HEK293 (cell line): ENCODE data around the gene MED29.

Source experiments
- GLIS2 ChIP-seq: fragments of 450-650 bp; formaldehyde crosslinking; IDR thresholded peaks from 2 replicates; pipeline ENCODE4 v1.5.1; 2016; ENCODE audit warnings: missing biosample characterization, missing genetic modification characterization
- KLF1 ChIP-seq: fragments of 450-650 bp; formaldehyde crosslinking; IDR thresholded peaks from 2 replicates; pipeline ENCODE4 v1.5.1; 2016; ENCODE audit warnings: missing biosample characterization, missing genetic modification characterization
- PBX3 ChIP-seq: sonication (generic); formaldehyde crosslinking; IDR thresholded peaks from 2 replicates; pipeline ENCODE4 v1.8.1; 2022; ENCODE audit warnings: mild to moderate bottlenecking, moderate library complexity, missing genetic modification reagents
- PRDM4 ChIP-seq: fragments of 450-650 bp; formaldehyde crosslinking; IDR thresholded peaks from 2 replicates; pipeline ENCODE4 v1.5.1; 2017; ENCODE audit warnings: missing biosample characterization, missing genetic modification characterization
- PRDM6 ChIP-seq: fragments of 450-650 bp; formaldehyde crosslinking; IDR thresholded peaks from 2 replicates; pipeline ENCODE4 v1.5.1; 2017; ENCODE audit warnings: missing biosample characterization, missing genetic modification characterization
- SCRT1 ChIP-seq: fragments of 450-650 bp; formaldehyde crosslinking; IDR thresholded peaks from 2 replicates; pipeline ENCODE4 v1.5.1; 2016; ENCODE audit warnings: missing biosample characterization, missing genetic modification characterization, borderline replicate concordance
- TCF7L2 ChIP-seq: IDR thresholded peaks from 2 replicates; pipeline ENCODE4 v1.6.1; 2011; ENCODE audit warnings: low read depth, mild to moderate bottlenecking, inconsistent platforms, low read length, moderate library complexity, borderline replicate concordance
- TSHZ1 ChIP-seq: fragments of 450-650 bp; formaldehyde crosslinking; IDR thresholded peaks from 2 replicates; pipeline ENCODE4 v1.5.1; 2016; ENCODE audit warnings: missing biosample characterization, missing genetic modification characterization, borderline replicate concordance
- ZFP37 ChIP-seq: fragments of 450-650 bp; formaldehyde crosslinking; IDR thresholded peaks from 2 replicates; pipeline ENCODE4 v1.5.1; 2016; ENCODE audit warnings: missing biosample characterization, missing genetic modification characterization
- ZNF140 ChIP-seq: fragments of 450-650 bp; formaldehyde crosslinking; IDR thresholded peaks from 2 replicates; pipeline ENCODE4 v1.5.1; 2016; ENCODE audit warnings: missing biosample characterization, missing genetic modification characterization
- ZNF174 ChIP-seq: fragments of 450-650 bp; formaldehyde crosslinking; IDR thresholded peaks from 2 replicates; pipeline ENCODE4 v1.5.0; 2017; ENCODE audit warnings: missing biosample characterization, mild to moderate bottlenecking, missing genetic modification characterization
- ZNF202 ChIP-seq: fragments of 450-650 bp; formaldehyde crosslinking; IDR thresholded peaks from 2 replicates; pipeline ENCODE4 v1.5.1; 2016; ENCODE audit warnings: missing biosample characterization, missing genetic modification characterization, borderline replicate concordance
- ZNF23 ChIP-seq: fragments of 450-650 bp; formaldehyde crosslinking; IDR thresholded peaks from 2 replicates; pipeline ENCODE4 v1.5.1; 2016; ENCODE audit warnings: missing biosample characterization, missing genetic modification characterization, borderline replicate concordance
- ZNF239 ChIP-seq: fragments of 450-650 bp; formaldehyde crosslinking; IDR thresholded peaks from 2 replicates; pipeline ENCODE4 v1.5.1; 2016; ENCODE audit warnings: missing biosample characterization, missing genetic modification characterization
- ZNF280D ChIP-seq: fragments of 450-650 bp; formaldehyde crosslinking; IDR thresholded peaks from 2 replicates; pipeline ENCODE4 v1.5.1; 2016; ENCODE audit warnings: missing biosample characterization, missing genetic modification characterization
- ZNF324 ChIP-seq: fragments of 450-650 bp; formaldehyde crosslinking; IDR thresholded peaks from 2 replicates; pipeline ENCODE4 v1.5.1; 2016; ENCODE audit warnings: missing biosample characterization, missing genetic modification characterization
- ZNF433 ChIP-seq: fragments of 450-650 bp; formaldehyde crosslinking; IDR thresholded peaks from 2 replicates; pipeline ENCODE4 v1.5.1; 2016; ENCODE audit warnings: missing biosample characterization, missing genetic modification characterization, low read depth
- ZNF449 ChIP-seq: fragments of 450-650 bp; formaldehyde crosslinking; IDR thresholded peaks from 2 replicates; pipeline ENCODE4 v1.5.1; 2017; ENCODE audit warnings: missing biosample characterization, mild to moderate bottlenecking, missing genetic modification characterization, moderate library complexity
- ZNF473 ChIP-seq: fragments of 450-650 bp; formaldehyde crosslinking; IDR thresholded peaks from 2 replicates; pipeline ENCODE4 v1.5.1; 2017; ENCODE audit warnings: missing biosample characterization, missing genetic modification characterization
- ZNF645 ChIP-seq: fragments of 450-650 bp; formaldehyde crosslinking; IDR thresholded peaks from 2 replicates; pipeline ENCODE4; 2016; ENCODE audit warnings: missing biosample characterization, missing genetic modification characterization
- ZNF660 ChIP-seq: fragments of 450-650 bp; IDR thresholded peaks from 2 replicates; pipeline ENCODE4 v1.5.1; 2018; ENCODE audit warnings: missing biosample characterization, mild to moderate bottlenecking, missing genetic modification characterization
- ZNF747 ChIP-seq: fragments of 450-650 bp; formaldehyde crosslinking; IDR thresholded peaks from 2 replicates; pipeline ENCODE4 v1.5.1; 2016; ENCODE audit warnings: missing biosample characterization, missing genetic modification characterization
- ZNF768 ChIP-seq: fragments of 450-650 bp; formaldehyde crosslinking; IDR thresholded peaks from 2 replicates; pipeline ENCODE4 v1.5.1; 2018; ENCODE audit warnings: missing biosample characterization, mild to moderate bottlenecking, missing genetic modification characterization

MED29 gene

GRCh38 chr19:39445196-39446111 lies 54.3 kb downstream of the MED29 start, which contains the start of gene SUPT5H (continued):
- peak; percentile 27; the same call in 1 of the 2 replicates for TF ChIP-seq PRDM4 (tag by site-specific recombination)
- peak; percentile 72 for TF ChIP-seq KLF1 (tag by site-specific recombination)
- peak; percentile 93 for TF ChIP-seq ZNF660
- TF ChIP-seq PBX3 (CRISPR knock-in tag), result peak; percentile 64
- 0 out of 2 replicates have a peak, but pooled peaks have one; percentile 4 for TF ChIP-seq ZNF324 (tag by site-specific recombination)
- TF ChIP-seq ZNF140, result no peak
- no peak for TF ChIP-seq ZNF768 (tag by site-specific recombination)
- no peak for TF ChIP-seq ZNF747 (tag by site-specific recombination)
- TF ChIP-seq ZNF433 (tag by site-specific recombination), result no peak
- TF ChIP-seq ZNF473 (tag by site-specific recombination), result no peak
- no peak for TF ChIP-seq TSHZ1 (tag by site-specific recombination)
- TF ChIP-seq GLIS2 (tag by site-specific recombination), result peak; percentile 82
- TF ChIP-seq ZNF202 (tag by site-specific recombination), result no peak
- TF ChIP-seq TCF7L2, result no peak
- TF ChIP-seq ZNF23 (tag by site-specific recombination), result no peak
- TF ChIP-seq SCRT1 (tag by site-specific recombination), result no peak
- TF ChIP-seq ZNF645, result no peak
- TF ChIP-seq ZNF280D, result 0 out of 2 replicates have a peak, but pooled peaks have one; percentile 8
- TF ChIP-seq ZNF449 (tag by site-specific recombination), result peak; percentile 54; the same call in 1 of the 2 replicates
- no peak for TF ChIP-seq ZNF174
- TF ChIP-seq PRDM6, result no peak
- no peak for TF ChIP-seq ZNF239
- peak; percentile 96 for TF ChIP-seq ZFP37 (tag by site-specific recombination)
